Sigmoid colon (tissue), 4 donors: Measurements from ENCODE around the gene RABGAP1.

Experiments
- CTCF ChIP-seq, 4 experiments: fragments of 450-650 bp in 3 of 4; fragments of 200-600 bp in 1 of 4; IDR thresholded peaks; one replicate each; pipeline ENCODE4 v1.5.1; 2016 to 2019; ENCODE audit warnings: antibody characterized with exemption in 4 of 4, mild to moderate bottlenecking in 3 of 4, moderate library complexity in 2 of 4
- EP300 ChIP-seq, 4 donors: sonication (generic); formaldehyde crosslinking; IDR thresholded peaks; one replicate each; pipeline ENCODE4 v1.6.1; 2017; ENCODE audit warnings: antibody characterized with exemption in 4 of 4

GRCh38 chr9:123003466-123003865, 62.6 kb downstream of the RABGAP1 start:
- TF ChIP-seq EP300 (IDR thresholded peaks at IDR 0.05): no peak
- TF ChIP-seq CTCF (IDR thresholded peaks at IDR 0.05): no peak
